GM04503 (cell line): ENCODE results near the gene CLDN22.

Experiments used
- DNase-seq: peaks from one replicate; pipeline ENCODE4 v3.0.0-alpha.2; 2012; ENCODE audit warnings: low read depth

CLDN22 gene

DNA sequence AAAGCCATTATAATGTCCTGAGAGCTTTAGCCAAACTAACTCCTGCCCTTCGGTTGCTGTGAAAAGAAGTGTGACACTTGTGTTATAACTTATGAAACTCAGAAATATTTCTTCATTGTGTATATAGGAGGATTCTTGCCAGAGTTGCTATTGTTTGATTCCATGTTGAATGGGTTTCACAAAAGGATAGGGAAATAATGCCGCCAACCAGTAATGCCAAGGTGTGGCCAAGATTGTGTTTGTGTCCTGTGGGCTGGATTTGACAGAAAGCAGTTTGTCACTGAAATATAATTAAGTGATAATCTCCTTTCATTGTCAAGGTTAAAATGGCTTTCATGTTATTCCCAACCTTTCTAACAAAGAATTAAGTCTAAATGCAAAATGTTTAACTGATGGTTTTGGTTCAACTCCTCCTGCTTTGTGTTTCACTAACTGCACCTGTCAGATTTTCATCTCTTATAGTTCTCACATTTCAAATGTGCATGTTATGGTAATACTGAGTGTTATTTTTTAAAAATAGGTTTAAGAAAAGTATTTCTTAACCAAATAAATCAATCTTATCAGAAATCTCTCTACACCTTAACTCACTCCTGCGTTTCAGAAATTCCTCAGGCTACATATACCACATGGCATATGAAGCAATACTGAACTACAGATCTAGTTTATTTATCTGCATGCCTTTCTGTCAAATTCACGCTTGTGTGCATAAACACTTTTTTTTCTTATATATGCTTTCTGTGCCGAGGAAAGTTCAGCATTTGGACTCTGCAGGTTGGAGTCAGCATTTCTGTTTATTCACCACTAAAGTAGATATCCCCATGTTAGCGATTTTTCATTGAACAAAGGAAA lies at the start of gene CLDN22:
CLDN22 (minus strand) TSS at position 66 of the 849 bp plus-strand sequence; CDS start at position 8, 58 bp downstream.
- no peak for DNase-seq

DNA sequence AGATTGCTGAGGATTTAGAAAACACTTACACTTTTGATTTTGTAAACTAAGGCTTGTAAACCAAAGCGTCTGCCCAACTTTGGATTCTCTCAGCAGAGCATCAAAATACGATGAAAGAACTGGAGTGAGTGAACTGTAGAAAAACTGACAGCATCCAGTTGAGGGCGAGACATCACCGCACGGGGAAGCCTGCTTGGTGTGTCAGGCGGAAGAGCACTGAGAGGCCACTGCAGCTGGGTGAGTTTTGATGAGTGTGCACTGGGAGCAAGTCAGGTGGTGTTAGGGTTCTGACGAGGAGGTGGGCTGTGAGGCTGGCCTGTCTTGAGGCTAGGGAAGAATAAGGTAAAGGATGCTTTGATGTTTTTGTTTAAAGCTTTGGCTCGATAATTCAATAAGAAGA lies 49.0 kb upstream of the CLDN22 start:
- no peak for DNase-seq

DNA sequence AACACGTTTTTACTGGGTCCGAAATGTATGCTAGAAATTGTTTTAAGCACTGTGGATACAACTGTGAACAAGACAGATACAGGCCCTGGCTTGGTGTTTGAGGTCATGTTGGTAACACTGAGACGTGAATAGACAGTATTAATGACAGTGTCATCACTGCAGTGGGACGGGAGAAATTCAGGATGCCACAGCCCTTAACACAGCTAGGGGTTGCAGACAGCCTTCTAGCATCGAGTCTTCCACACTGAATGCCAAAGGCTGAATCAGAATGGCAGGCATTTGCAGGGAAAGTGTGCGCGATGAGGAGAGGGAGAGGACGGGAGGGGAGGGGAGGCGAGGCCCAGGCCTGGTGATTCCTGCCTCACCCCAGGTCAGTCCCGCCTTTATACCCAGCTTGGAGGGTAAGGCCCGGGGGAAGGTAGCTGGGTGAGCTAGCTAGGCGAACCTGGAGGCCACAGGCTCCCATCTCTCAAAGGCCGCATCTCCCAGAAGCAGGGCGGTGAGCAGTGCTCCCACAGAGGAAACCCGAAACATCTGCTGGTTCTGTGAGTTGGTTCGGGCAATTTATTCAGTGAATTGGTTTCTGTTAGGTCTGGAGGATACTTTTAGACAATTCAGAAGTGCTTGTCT lies 46.2 kb upstream of the CLDN22 start:
- DNase-seq = no peak

DNA sequence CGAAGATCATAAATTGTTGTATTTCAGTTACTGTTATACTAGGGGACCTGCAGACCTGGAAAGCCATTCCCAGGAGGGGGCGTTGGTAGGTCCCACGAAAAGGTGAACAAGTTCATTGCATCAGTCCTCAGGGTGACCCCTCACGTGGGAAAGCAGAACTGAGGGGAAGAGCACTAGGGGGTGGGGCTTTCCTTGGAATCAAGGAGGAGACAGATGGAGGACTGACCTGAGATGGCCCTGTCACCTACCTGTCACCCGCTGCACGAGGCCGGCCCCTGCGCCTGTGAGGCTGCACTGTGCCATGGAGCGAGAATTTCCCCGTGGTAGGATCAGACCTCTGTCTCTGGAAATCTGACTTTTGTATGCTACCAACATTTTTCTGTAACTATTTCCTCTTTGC lies 43.9 kb upstream of the CLDN22 start:
- no peak for DNase-seq

DNA sequence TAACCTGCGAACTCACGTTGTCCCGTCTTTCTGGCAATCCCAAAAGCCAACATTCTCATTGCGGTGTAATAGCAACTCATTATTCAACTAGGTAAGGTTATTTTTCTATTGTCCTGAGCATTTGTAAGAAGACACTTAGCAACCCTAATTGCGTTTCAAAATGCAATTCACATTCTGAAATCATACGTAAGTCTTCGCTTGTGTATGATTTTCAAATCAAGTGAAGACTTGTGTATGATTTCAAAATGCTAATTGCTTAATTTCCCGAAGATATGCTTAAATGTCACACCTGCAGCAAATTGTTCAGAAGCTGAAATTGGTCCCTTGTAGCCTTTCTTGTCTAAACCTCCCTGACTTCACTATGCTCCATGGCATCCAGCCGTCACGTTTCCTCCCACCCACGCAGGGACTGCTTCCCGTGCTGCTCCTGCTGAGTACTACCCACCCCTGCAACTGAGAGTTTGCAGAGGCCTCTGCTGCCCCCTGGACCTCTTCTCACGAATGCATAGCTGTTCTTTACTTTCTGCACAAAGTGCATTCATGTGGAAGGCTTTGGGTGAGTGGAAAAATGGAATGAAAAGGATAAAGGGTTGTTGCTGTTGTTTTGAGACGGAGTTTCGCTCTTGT lies 43.0 kb upstream of the CLDN22 start:
- DNase-seq = no peak

DNA sequence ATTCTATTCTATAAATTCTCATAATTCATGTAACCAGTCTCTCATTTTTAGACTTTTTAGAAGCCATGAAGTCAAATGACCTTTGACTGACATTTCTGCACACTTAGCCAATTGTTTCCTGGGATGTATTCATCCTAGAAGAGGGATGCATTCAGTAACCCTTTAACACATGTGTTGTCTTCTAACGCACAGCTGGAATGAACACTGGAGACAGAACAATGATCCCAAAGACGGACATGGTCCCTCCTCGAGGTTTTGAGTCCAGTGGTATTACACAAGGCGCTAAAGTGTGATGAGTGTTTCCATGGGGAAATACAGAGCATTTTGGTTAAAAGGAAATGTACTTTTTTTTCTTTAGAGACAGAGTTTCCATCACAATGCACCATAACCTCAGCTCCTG lies 42.0 kb upstream of the CLDN22 start:
- DNase-seq = no peak

DNA sequence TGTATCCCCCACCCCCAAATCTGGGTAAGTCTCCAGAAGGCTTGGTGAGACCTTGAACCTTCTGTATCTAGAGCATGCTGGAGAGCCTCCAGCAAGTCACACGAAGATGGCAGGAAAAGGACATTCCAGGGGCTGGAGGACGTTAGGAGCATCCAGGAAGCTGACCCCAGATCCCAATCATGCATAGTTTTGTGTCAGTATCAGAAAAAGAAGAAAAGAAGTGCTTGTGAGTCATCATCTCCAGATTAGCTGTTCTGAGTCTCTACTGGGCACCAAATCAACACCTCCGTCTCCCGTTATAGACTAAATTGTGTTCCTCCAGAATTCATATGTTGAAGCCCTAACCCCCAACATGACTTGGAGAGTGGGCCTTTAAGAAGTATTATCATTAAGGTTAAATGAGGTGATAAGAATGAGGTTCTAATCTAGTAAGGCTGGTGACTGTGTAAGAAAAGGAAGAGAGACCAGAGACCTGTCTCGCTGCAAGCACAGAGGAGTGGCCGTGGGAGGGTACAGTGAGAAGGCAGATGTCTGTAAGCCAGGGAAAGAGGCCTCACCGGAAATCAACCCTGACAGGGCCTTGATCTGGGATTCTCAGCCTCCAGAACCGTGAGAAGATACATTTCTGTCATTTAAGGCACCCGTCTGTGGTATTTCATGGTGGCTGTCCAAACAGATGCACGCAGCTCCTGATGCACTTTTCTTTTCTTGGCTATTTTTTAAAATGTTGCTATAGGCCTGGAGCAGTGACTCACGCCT lies 40.3 kb upstream of the CLDN22 start:
- DNase-seq = no peak

DNA sequence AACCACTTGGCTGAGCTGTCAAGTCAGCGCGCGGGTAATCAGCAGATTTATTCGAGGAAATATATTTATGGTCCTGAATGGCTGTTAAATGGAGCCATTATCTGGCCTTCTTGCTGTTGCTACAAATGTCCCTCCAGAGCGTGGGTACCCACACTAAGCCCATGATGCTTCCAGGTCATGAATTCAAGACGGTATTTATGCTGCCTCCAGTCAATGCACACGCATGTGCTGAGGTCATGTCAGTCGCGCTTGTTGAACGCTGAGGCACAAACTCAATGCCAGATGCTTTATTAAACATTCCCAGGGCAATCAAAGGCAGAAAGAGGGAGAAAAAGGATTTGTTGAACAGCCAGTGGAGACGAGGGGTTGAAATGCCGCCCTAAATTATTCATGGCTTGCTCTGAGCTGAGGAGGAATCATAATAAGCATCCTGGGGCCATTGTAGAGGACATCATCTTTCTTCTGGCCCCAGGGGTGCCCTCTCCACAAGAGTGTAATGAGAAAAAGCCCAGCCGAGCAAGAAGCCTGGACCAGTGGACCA lies 38.2 kb upstream of the CLDN22 start:
- no peak for DNase-seq

DNA sequence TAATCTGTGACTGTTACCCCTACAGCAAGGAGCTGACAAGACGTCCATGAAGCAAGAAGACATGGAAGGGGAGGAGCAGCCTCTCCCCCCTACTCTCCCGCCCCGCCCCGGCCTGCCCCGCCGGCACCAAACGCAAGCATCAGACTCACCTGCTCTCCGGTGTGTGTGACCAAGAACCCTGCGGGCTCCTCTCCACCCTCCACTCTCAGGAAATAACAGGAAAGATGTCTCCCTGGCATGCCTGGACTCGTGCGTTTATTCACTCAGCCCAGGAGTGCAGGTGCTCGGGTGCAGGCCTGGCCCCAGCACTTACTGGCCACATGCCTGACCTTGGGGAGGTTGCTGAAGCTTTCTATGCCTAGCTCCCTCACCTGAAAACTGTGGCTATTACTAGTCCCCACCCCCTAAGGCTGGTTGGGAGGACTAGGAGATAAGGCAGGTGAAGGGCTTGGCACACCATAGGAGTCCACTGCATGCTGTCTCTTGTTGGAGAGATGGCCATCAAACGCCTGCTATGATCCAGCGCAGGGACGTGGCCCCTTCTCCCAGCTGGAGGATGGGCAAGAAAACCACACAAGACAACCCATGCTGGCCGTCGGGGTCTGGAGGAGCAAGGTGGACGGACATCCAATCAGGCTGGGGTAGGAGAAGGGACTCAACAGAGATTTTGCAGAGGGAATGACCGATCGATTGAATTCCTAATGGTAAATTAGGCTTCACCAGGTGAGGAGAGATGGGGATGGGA lies 37.0 kb upstream of the CLDN22 start:
- no peak for DNase-seq

DNA sequence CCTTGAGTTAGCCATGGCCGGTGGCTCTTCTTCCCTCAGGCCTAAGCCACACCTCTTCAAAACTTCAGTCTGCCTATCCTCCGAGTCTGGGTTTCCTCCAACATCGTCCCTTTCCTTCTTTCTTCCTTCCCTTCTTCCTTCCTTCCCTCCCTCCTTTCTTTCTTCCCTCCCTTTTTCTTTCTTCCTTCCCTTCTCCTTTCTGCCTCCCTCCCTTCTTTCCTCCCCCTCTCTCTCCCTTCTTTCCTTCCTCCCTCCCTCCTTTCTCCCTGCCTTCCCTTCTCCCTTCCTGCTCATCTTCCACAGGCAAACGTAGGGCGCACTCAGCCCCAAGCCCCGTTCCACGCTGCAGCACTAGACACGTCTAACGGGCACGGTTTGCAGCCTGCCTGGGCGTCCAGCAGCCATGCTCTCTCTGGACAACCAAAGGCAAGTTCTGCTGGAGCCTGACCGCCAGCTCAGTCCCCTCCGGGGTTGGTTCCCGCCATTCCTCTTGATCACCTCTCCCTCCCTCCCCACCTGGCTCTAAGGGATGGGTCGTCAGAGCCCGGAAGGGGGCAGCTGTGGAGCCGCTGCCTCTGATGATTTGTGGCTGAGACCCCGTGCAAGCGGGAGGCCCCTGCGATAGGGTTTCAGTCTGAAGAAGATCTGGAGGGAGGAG lies 36.2 kb upstream of the CLDN22 start:
- no peak for DNase-seq

DNA sequence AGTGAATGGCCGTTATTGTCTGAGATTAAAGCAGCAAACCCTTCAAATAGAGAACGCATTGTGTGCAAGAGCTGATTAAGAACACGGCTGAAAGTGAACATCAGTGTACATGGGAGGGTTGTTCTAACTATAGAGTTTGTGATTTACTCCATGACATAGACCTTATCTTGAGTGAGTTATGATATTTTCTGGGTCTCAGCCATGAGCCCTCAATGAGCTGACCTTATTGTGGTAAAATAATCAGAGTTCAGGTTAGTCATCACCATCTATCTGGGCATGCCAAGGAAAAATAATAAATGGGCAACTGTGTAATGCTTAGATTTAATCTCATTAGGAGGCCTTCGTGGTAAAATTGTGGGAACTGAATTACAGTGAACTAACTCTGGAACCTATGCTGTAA lies 35.3 kb upstream of the CLDN22 start:
- DNase-seq = peak; percentile 54

DNA sequence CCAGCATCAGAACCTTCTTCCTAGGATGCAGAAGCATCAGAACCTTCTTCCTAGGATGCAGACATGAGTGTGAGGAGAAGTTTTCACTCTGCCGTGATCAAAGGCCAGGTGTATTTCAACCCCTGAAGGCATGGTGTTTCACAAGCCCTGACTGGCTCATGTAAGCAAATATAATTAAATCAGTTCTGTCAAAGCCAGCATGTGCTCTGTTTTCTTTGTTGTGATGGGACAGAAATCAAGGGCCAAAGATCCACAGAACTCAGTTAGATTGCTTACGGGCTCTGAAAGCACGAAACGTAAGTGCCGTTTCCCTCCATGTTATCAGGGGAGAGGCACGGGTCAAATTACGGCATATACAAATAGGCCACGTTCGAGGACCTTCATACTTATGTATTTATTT lies 34.1 kb upstream of the CLDN22 start:
- DNase-seq = no peak

DNA sequence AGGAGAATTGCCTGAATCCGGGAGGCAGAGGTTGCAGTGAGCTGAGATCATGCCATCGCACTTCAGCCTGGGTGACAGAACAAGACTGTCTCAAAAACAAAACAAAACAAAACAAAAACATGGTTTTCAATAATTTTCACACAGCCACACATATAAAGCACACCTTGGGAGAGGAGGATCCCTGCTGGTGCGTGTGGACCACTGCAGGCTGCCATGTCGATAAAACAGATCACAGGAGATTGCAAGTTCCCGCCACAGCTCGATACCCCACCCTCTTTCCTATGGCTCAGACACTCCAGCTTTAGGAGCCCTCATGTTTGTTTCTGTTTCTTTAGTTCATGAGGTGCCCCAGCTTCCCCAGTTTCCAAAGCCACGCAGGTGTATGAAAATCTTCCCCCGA lies 33.5 kb upstream of the CLDN22 start:
- no peak for DNase-seq

DNA sequence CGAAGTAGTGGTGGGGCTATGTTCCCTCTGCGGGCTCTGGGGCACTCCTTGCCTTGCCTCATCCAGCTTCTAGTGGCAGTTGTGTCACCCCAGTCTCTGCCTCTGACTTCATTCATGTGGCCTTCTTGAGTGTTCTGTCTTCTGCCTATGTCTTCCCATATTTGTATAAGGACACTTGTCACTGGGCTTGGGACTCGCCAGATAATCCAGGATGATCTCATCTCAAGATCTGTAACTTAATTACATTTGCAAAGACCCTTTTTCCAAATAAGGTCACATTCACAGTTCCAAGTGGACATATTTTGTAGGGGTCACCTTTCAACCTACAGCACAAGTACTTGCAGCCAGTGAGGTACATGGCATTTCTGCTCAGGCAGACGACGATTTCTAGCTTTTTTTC lies 32.5 kb upstream of the CLDN22 start:
- DNase-seq = no peak

DNA sequence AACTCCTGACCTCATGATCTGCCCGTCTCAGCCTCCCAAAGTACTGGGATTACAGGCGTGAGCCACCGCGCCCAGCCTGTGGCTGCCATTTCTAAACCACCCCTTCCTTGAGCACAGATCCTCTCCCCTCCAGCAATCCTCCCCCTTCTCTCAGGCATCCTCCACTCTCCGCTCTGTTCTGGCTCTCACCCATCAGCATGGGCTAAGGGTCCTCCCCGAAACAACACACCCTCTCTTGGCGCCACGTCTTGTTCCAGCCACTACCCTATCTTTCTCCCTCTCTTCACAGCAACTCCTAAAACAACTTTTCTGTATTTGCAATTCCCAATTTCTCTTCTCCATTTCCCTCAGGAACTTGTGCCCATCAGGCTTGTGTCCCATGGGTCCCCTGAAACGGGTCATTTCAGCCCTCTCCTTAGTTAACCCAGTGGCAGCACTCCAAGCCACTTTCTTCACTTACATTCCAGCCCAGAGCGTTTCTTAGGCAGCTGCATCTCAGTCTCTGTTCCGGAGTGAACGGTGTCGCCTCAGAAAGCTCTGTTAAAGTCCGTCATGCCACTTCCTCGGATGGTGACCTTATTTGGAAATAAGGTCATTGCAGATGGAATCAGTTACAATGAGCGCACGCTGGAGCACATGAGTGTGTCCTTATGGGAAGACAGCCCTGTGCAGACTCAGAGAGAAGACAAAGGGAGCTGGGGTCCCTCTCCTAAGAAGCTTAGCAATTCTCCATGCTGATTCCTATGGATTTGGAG lies 30.4 kb upstream of the CLDN22 start:
- DNase-seq = no peak

DNA sequence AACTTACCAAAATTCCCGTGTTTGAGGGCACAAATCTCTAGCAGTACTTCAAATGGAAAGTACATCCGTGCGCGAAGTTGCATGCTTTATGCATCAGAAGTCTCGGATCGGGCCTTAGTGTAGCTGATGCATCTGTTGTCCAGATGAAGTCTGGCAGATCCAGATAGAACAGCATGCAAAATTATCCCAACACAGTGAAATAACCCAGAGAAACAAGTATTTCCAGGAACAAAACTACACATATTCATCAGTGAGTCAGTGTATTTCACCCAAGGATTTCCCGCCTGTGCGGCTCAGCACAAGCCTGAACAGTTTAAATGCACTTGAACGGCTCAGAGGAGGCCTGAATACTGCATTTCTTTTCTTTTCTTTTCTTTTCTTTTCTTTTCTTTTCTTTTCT lies 29.6 kb upstream of the CLDN22 start:
- DNase-seq = peak; percentile 79

DNA sequence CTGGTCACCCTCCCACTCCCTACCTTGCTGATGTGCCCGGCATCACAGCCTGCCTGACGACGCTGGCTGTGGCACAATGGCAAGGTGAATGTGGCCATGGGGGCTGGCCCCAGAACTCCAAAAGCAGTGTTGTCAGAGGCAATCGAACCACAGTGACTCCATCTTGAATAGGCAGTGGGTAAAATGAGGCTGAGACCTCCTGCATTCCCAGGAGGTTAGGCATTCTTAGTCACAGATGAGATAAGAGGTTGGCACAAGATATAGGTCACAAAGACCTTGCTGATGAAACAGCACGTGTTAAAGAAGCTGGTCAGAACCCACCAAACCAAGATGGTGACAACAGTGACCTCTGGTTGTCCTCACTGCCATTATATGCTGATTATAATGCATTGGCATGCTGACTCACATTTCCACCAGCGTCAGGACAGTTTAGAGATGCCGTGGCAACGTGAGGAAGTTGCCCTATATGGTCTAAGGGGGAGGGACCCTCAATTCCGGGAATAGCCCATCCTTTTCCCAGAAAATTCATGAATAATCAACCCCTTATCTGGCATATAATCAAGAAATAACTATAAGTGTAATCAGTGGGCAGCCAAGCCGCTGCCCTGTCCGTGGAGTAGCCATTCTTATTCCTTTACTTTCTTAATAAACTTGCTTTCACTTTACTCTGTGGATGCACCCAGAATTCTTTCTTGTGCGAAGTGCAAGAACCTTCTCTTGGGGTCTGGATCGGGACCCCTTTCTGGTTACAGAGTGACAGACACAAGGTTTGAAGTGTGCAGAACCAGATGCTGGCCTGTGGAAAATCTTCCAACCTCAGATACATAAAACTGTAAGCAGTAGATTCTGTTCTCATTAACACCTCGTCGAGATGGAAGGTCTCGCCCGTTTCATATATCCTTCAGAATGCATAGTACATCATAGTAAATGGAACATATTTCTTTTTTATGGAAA lies 28.9 kb upstream of the CLDN22 start:
- DNase-seq = peak; percentile 90

DNA sequence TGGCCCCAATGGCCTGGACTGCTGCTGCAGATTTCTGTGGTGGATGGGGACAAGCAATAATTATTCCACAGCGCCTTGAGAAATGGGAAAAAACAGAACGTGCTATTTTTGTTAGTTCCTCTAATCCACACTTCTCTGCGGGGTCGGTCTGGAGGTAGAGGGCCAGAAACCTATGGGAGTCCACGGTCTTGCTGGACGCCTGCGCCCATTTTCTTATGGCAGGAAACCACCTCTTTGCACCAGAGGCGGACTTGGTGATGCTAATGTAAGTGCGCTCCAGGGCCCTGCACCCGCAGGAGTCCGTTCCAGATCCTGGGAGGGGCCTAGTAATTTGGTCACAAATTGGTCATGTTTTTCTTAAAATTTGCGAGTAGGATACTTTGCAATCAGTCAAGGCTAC lies 28.1 kb upstream of the CLDN22 start:
- no peak for DNase-seq

DNA sequence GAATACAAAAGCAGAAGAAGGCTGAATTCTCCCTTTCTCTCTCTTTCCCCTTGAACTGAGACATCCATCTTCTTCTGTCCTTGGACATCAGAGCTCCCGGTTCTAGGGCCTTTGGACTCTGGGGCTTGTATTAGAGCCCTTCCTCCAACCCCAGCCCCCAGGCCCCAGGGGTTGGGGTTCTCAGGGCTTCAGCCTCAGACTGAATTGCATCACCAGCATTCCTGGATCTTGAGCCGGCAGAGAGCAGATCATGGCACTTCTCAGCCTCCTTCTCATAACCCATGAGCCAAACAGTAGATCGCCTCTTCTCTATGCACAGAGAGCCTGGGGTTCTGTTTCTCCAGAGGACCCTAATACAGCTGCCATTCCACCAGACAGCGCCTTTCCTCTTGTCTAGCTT lies 27.5 kb upstream of the CLDN22 start:
- no peak for DNase-seq
